Measurements from ENCODE around the gene TAF11L13.
"Not testable (repeated sequence)": the region's sequence is repeated elsewhere in the genome, so short reads cannot be mapped to it uniquely, and the experiment has no call there.

Gene TAF11L13

DNA sequence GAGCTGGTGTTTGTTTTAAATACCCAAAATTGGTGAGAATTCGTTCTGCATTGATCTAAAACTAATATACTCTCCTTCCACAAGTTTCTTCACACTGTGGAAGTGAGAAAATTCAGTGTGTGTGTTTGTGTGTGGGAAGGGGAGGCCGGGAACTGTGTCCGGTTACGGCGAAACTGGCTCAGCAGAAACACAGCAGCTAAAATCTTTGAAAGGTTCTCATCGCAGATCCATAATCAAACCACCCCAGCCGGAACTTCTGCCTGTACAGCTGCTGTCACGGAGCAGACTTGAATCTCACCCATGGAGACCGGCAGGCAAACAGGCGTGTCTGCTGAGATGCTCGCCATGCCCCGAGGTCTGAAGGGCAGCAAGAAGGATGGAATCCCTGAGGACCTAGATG is at the start of gene TAF11L13:
TAF11L13 (plus strand) TSS at position 301 of the 400 bp plus-strand sequence.
- H3K36me3 ChIP-seq, H3K4me3 ChIP-seq, H4K20me1 ChIP-seq, H3K9me3 ChIP-seq, H3K4me2 ChIP-seq, H3K27ac ChIP-seq, H3K27me3 ChIP-seq, H3K9ac ChIP-seq, H3K4me1 ChIP-seq: not testable (repeated sequence)

DNA sequence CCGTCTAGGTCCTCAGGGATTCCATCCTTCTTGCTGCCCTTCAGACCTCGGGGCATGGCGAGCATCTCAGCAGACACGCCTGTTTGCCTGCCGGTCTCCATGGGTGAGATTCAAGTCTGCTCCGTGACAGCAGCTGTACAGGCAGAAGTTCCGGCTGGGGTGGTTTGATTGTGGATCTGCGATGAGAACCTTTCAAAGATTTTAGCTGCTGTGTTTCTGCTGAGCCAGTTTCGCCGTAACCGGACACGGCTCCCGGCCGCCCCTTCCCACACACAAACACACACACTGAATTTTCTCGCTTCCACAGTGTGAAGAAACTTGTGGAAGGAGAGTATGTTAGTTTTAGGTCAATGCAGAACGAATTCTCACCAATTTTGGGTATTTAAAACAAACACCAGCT is 46.2 kb upstream of the TAF11L13 start, which contains the start of gene TAF11L7:
TAF11L7 (minus strand) TSS at position 101 of the 400 bp plus-strand sequence.
- H3K27ac ChIP-seq, H3K4me1 ChIP-seq, H3K4me2 ChIP-seq, H4K20me1 ChIP-seq, H3K9ac ChIP-seq, H3K36me3 ChIP-seq, H3K27me3 ChIP-seq, H3K4me3 ChIP-seq, H3K9me3 ChIP-seq: not testable (repeated sequence)

DNA sequence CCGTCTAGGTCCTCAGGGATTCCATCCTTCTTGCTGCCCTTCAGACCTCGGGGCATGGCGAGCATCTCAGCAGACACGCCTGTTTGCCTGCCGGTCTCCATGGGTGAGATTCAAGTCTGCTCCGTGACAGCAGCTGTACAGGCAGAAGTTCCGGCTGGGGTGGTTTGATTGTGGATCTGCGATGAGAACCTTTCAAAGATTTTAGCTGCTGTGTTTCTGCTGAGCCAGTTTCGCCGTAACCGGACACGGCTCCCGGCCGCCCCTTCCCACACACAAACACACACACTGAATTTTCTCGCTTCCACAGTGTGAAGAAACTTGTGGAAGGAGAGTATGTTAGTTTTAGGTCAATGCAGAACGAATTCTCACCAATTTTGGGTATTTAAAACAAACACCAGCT is 41.0 kb upstream of the TAF11L13 start, which contains the start of gene TAF11L8:
TAF11L8 (minus strand) TSS at position 101 of the 400 bp plus-strand sequence.
- not testable (repeated sequence) for H3K4me2 ChIP-seq, H3K4me1 ChIP-seq, H3K9ac ChIP-seq, H4K20me1 ChIP-seq, H3K4me3 ChIP-seq, H3K27ac ChIP-seq, H3K9me3 ChIP-seq, H3K27me3 ChIP-seq, H3K36me3 ChIP-seq

DNA sequence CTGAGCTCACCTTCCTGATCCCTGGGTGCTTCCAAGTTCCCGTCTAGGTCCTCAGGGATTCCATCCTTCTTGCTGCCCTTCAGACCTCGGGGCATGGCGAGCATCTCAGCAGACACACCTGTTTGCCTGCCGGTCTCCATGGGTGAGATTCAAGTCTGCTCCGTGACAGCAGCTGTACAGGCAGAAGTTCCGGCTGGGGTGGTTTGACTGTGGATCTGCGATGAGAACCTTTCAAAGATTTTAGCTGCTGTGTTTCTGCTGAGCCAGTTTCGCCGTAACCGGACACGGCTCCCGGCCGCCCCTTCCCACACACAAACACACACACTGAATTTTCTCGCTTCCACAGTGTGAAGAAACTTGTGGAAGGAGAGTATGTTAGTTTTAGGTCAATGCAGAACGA is 37.6 kb upstream of the TAF11L13 start, which contains the start of gene TAF11L9:
TAF11L9 (minus strand) TSS at position 140 of the 400 bp plus-strand sequence.
- not testable (repeated sequence) for H3K4me2 ChIP-seq, H3K4me3 ChIP-seq, H3K9ac ChIP-seq, H3K36me3 ChIP-seq, H3K4me1 ChIP-seq, H3K27ac ChIP-seq, H3K9me3 ChIP-seq, H4K20me1 ChIP-seq, H3K27me3 ChIP-seq

DNA sequence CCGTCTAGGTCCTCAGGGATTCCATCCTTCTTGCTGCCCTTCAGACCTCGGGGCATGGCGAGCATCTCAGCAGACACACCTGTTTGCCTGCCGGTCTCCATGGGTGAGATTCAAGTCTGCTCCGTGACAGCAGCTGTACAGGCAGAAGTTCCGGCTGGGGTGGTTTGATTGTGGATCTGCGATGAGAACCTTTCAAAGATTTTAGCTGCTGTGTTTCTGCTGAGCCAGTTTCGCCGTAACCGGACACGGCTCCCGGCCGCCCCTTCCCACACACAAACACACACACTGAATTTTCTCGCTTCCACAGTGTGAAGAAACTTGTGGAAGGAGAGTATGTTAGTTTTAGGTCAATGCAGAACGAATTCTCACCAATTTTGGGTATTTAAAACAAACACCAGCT is 34.2 kb upstream of the TAF11L13 start, which contains the start of gene TAF11L10:
TAF11L10 (minus strand) TSS at position 101 of the 400 bp plus-strand sequence.
- not testable (repeated sequence) for H3K9me3 ChIP-seq, H4K20me1 ChIP-seq, H3K36me3 ChIP-seq, H3K4me1 ChIP-seq, H3K9ac ChIP-seq, H3K4me3 ChIP-seq, H3K4me2 ChIP-seq, H3K27me3 ChIP-seq, H3K27ac ChIP-seq

DNA sequence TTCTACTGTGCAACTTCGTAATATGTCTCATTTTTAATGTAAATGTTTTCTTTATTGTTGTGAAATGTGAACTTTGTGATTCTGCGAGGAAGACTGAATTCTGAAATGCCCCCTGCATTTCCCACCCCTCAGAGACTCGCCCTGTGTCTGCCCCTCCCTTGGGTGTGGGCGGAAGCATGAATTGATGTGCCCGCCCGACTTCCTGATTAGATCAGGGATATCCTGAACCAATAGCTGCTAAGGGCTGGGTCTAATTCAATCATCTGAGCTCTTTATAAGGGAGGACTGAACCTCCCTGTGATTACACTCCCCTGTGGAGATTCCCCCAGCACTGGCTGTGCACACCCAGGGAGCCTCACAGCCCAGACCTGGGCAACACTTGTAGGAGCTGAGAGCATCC is 28.0 kb upstream of the TAF11L13 start, which contains the start of gene TAF11L11:
TAF11L11 (plus strand) TSS at position 304 of the 400 bp plus-strand sequence.
- not testable (repeated sequence) for H3K9me3 ChIP-seq, H4K20me1 ChIP-seq, H3K27me3 ChIP-seq, H3K4me3 ChIP-seq, H3K9ac ChIP-seq, H3K27ac ChIP-seq, H3K4me1 ChIP-seq, H3K4me2 ChIP-seq, H3K36me3 ChIP-seq

DNA sequence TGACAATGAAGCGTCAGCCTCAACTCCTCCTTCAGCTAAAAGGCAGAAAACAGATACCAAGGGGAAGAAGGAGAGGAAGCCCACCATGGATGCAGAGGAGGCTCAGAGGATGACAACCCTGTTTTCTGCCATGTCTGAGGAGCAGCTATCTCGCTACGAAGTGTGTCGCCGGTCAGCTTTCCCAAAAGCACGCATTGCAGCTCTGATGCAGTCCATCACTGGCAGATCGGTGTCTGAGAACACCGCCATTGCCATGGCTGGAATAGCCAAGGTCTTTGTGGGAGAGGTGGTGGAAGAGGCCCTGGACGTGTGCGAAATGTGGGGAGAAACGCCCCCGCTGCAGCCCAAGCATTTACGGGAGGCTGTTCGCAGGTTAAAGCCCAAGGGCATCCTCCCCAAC is 26.9 kb upstream of the TAF11L13 start:
- no peaks in the 10 kb centered on the region for H3K27me3 ChIP-seq
- H3K9me3 ChIP-seq, result no peaks in the 10 kb centered on the region
- no peak overlapping the region for H3K27ac ChIP-seq
- no peak overlapping the region for H3K4me3 ChIP-seq
- no peak overlapping the region for H3K4me2 ChIP-seq
- H3K36me3 ChIP-seq, result no peaks in the 10 kb centered on the region
- no peak for TF ChIP-seq Cebpa-rat (IDR thresholded peaks at IDR 0.05)
- no peaks in the 10 kb centered on the region for H4K20me1 ChIP-seq
- H3K9ac ChIP-seq, result no peak overlapping the region
- no peaks in the 10 kb centered on the region for H3K4me1 ChIP-seq

DNA sequence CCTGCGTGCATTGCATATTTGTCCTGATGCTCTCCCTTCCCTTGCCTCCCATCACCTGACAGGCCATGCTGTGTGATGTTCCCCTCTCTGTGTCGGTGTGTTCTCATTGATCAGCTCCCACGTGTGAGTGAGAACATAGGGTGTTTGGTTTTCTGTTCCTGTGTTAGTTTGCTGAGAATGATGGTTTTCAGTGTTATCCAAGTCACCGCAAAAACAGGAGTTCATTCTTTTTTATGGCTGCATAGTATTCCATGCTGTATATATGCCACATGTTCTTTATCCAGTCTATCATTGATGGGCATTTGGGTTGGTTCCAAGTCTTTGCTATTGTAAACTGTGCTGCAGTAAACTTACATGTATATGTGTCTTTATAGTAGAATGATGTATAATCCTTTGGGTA is 24.4 kb upstream of the TAF11L13 start:
- H3K27ac ChIP-seq, H4K20me1 ChIP-seq, H3K9me3 ChIP-seq, H3K4me1 ChIP-seq, H3K9ac ChIP-seq, H3K4me2 ChIP-seq, H3K36me3 ChIP-seq, H3K4me3 ChIP-seq, H3K27me3 ChIP-seq: not testable (repeated sequence)

DNA sequence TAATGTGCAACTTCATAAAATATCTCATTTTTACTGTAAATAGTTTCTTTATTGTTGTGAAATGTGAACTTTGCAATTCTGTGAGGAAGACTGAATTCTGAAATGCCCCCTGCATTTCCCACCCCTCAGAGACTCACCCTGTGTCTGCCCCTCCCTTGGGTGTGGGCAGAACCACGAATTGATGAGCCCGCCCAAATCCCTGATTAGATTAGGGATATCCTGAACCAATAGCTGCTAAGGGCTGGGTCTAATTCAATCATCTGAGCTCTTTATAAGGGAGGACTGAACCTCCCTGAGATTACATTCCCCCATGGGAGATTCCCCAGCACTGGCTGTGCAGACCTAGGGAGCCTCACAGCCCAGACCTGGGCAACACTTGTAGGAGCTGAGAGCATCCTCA is 21.8 kb upstream of the TAF11L13 start, which contains the start of gene TAF11L12:
TAF11L12 (plus strand) TSS at position 301 of the 400 bp plus-strand sequence.
- not testable (repeated sequence) for H3K4me1 ChIP-seq, H3K27ac ChIP-seq, H3K9ac ChIP-seq, H3K36me3 ChIP-seq, H3K4me3 ChIP-seq, H3K4me2 ChIP-seq, H3K9me3 ChIP-seq, H4K20me1 ChIP-seq, H3K27me3 ChIP-seq

DNA sequence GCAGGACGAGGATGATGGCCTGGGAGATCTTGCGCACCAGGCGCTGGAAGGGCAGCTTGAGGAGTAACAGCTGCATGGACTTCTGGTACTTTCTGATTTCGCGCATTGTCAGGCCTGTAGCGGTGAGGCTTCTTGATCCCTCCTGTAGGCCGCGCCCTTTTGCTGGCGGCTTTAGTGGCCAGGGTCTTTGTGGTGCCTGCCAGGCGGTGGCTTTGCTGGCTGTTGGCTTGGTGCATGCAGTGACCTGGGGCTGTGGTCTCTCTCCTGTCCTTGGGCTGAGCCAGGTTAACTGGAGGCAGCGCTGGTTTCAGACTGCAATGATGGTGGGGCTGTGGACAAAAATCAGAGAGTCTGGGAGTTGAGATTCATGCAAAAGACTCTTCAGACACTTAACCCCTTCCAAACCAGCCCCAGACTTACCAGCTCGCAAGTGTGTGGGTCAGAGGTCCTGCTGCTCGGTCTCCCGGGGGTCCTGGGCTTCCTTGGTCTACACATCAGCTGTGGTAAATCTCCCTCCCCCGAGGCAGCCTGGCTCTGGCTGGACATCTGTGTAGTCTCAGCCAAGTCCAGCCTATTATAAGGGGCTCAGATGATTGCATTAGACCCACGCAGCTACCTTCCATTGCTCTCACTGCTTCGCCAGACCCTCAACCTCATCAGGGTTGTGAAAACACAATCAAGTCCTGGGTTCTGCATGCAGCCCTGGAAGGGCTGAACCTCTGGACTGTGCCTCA is 16.8 kb upstream of the TAF11L13 start:
- H3K4me2 ChIP-seq, result no peak overlapping the region
- H3K9me3 ChIP-seq, result no peaks in the 10 kb centered on the region; the same call in 1 of the 2 replicates
- peaks cover 6% of the 10 kb centered on the region for H3K4me1 ChIP-seq
- no peaks in the 10 kb centered on the region for H3K36me3 ChIP-seq
- H3K4me3 ChIP-seq, result no peak overlapping the region
- no peak overlapping the region for H3K27ac ChIP-seq
- no peak for TF ChIP-seq Cebpa-rat (IDR thresholded peaks at IDR 0.05)
- no peaks in the 10 kb centered on the region for H4K20me1 ChIP-seq
- H3K27me3 ChIP-seq, result no peaks in the 10 kb centered on the region
- H3K9ac ChIP-seq, result no peak overlapping the region

DNA sequence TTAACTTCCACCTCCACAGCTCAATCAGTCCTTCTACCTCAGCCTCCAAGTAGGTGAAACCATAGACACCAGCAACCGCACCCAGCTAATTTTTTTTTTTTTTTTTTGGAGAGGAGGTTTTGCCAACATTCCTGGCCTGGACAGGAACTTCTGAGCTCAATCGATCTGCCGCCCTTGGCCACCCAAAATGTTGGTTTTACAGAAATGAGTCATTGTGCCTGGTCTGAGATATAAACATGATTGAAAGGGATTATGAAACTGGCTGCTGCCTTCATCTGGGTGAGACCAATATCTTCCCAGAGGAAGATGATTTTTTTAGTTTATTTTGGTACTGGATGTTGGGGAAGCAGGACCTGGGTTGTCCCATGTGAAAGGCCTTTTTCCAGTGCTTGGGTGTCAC is 12.5 kb upstream of the TAF11L13 start:
- H3K9ac ChIP-seq, result no peak overlapping the region
- H3K4me1 ChIP-seq, result peaks cover 15% of the 10 kb centered on the region
- H3K9me3 ChIP-seq, result no peaks in the 10 kb centered on the region; the same call in none of the 2 replicates
- H3K36me3 ChIP-seq, result no peaks in the 10 kb centered on the region
- TF ChIP-seq Cebpa-rat (IDR thresholded peaks at IDR 0.05), result no peak
- no peak overlapping the region for H3K4me3 ChIP-seq
- H3K27me3 ChIP-seq, result no peaks in the 10 kb centered on the region
- no peak overlapping the region for H3K27ac ChIP-seq
- H3K4me2 ChIP-seq, result peak overlapping the region; percentile 67; the same call in 1 of the 2 replicates
- no peaks in the 10 kb centered on the region for H4K20me1 ChIP-seq
